IMR-90 (cell line): ENCODE measurements around the gene BMPER.

Experiments
- CHD1 ChIP-seq: IDR thresholded peaks from 2 replicates; pipeline ENCODE4 v1.6.1; 2012; ENCODE audit warnings: low read depth, low read length, improper control_type of control experiment
- MXI1 ChIP-seq: IDR thresholded peaks from 2 replicates; pipeline ENCODE4 v1.6.1; 2012; ENCODE audit warnings: low read depth, mild to moderate bottlenecking, low read length, moderate library complexity, borderline replicate concordance
- POLR2A ChIP-seq: IDR thresholded peaks from 2 replicates; pipeline ENCODE4 v1.6.1; 2012; ENCODE audit warnings: mild to moderate bottlenecking, low read depth, low read length
- RCOR1 ChIP-seq: IDR thresholded peaks from 2 replicates; pipeline ENCODE4 v1.6.1; 2012; ENCODE audit warnings: mild to moderate bottlenecking, low read length, improper control_type of control experiment; ENCODE audit not compliant: insufficient replicate concordance
- SMC3 ChIP-seq: fragments of 150-350 bp; IDR thresholded peaks from 2 replicates; pipeline ENCODE4 v1.6.1; 2016; ENCODE audit warnings: low read depth, mild to moderate bottlenecking, antibody characterized with exemption, low read length, moderate library complexity
- TF ChIP-seq, protein P1 (sequence below): conservative IDR thresholded peaks from 2 replicates; pipeline ENCODE4 v1.5.1; 2012; ENCODE audit warnings: mild to moderate bottlenecking, low read depth, low read length, improper control_type of control experiment
- TF ChIP-seq, protein P2 (sequence below): fragments of 150-350 bp; IDR thresholded peaks from 2 replicates; pipeline ENCODE4 v1.6.1; 2016; ENCODE audit warnings: low read depth, mild to moderate bottlenecking, low read length, moderate library complexity, borderline replicate concordance

DNA sequence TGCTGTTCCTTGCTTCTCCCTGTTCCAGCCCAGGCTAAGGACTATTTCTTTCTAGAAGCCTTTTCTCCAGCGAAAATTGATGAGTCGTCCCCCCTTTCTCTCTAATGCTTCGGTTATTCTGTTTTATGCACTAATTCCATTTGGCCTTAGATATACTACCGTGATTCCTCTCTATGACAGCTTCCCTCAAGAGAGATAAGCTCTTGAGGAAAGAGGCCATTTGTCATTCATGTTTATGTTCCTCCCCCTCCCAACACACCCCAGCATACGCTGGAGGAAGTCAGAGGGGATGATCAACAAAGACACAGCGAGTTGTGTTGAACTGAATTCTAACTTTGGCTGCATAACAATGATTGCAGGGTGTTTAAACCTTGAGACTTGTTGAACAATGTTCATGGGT lies 198.8 kb downstream of the BMPER start:
- TF ChIP-seq RCOR1 (no peak), SMC3 (no peak), MXI1 (no peak), POLR2A (no peak), CHD1 (no peak)
- TF ChIP-seq, protein P1, sequence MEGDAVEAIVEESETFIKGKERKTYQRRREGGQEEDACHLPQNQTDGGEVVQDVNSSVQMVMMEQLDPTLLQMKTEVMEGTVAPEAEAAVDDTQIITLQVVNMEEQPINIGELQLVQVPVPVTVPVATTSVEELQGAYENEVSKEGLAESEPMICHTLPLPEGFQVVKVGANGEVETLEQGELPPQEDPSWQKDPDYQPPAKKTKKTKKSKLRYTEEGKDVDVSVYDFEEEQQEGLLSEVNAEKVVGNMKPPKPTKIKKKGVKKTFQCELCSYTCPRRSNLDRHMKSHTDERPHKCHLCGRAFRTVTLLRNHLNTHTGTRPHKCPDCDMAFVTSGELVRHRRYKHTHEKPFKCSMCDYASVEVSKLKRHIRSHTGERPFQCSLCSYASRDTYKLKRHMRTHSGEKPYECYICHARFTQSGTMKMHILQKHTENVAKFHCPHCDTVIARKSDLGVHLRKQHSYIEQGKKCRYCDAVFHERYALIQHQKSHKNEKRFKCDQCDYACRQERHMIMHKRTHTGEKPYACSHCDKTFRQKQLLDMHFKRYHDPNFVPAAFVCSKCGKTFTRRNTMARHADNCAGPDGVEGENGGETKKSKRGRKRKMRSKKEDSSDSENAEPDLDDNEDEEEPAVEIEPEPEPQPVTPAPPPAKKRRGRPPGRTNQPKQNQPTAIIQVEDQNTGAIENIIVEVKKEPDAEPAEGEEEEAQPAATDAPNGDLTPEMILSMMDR: no peak
- TF ChIP-seq, protein P2, sequence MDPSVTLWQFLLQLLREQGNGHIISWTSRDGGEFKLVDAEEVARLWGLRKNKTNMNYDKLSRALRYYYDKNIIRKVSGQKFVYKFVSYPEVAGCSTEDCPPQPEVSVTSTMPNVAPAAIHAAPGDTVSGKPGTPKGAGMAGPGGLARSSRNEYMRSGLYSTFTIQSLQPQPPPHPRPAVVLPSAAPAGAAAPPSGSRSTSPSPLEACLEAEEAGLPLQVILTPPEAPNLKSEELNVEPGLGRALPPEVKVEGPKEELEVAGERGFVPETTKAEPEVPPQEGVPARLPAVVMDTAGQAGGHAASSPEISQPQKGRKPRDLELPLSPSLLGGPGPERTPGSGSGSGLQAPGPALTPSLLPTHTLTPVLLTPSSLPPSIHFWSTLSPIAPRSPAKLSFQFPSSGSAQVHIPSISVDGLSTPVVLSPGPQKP: no peak
